22Rv1 (cell line): ENCODE results near the gene MAGI2.
A peak's percentile ranks its signal among the peaks of the same experiment; 100 is the strongest.

Source experiments
- H3K27ac ChIP-seq: fragments of 450-650 bp; 2 replicates; pipeline ENCODE4 v1.5.1; 2017
- ZFX ChIP-seq: fragments of 450-650 bp; IDR thresholded peaks from 2 replicates; pipeline ENCODE4 v1.6.1; 2017; ENCODE audit warnings: antibody characterized with exemption, borderline replicate concordance
- TF ChIP-seq, protein P1 (sequence below): fragments of 450-650 bp; IDR thresholded peaks from 2 replicates; pipeline ENCODE4 v1.5.1; 2017; ENCODE audit warnings: mild to moderate bottlenecking

The MAGI2 gene

DNA sequence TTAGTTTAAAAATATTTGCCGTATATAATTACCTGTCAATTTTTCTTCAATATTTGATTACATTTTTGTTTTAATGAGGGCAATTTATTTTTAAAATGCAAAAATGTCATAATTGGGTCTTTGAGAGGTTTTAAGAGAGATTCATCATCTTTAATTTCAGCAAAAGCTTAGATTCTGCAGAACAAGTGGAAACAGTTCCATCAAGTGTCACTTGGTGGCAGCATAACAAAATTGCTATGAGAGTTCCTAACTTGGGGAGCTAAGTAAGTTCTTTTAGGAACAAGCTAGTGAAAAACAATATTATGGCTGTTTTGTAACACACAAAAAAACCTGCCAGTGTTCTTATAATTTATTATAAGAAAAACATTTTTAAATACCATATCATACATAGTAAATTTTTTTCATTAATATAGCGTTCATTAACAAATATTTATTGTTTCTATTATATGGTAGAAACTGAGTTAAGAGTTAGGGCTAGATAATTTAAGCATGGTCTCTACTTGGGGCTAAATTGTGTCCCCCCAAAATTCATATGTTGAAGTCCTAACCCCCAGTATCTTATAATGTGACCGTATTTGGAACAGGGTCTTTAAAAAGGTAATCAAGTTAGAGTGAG, 155.2 kb downstream of the MAGI2 start:
- no peak overlapping the region for H3K27ac ChIP-seq
- TF ChIP-seq, protein P1, sequence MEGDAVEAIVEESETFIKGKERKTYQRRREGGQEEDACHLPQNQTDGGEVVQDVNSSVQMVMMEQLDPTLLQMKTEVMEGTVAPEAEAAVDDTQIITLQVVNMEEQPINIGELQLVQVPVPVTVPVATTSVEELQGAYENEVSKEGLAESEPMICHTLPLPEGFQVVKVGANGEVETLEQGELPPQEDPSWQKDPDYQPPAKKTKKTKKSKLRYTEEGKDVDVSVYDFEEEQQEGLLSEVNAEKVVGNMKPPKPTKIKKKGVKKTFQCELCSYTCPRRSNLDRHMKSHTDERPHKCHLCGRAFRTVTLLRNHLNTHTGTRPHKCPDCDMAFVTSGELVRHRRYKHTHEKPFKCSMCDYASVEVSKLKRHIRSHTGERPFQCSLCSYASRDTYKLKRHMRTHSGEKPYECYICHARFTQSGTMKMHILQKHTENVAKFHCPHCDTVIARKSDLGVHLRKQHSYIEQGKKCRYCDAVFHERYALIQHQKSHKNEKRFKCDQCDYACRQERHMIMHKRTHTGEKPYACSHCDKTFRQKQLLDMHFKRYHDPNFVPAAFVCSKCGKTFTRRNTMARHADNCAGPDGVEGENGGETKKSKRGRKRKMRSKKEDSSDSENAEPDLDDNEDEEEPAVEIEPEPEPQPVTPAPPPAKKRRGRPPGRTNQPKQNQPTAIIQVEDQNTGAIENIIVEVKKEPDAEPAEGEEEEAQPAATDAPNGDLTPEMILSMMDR, result peak; percentile 97
- TF ChIP-seq ZFX, result no peak

DNA sequence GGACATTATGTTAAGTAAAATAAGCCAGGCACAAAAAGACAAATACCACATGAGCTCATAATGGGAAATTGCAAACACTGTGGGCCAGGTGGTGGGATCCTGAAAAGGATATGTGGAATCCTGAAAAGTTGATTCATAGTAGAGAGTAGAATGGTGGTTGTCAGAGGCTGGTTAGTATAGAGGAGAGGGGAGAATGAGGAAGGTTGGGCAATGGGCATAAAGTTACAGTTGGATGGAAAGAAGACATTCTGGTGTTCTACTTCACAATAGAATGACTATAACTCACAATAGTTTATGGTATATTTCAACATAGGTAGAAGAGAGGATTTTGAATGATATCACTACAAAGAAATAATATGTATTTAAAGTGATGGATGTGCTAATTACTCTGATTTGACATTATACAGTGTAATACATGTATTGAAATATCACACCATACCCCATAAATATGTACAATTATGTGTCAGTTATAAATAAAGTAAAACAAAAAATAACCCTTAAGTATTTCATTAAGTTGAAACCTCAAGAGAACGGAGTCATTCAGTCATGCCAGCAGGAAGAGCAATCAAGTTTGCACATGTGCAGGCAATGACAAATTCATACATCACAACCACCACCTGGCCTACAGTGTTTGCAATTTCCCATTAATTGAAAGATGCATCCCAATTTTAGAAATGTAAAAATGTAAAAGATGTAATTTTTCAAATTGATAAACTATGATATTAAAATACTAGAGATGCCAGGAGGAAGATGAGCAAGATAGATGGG, 156.7 kb downstream of the MAGI2 start:
- TF ChIP-seq, protein P1, result no peak
- TF ChIP-seq ZFX, result no peak
- H3K27ac ChIP-seq, result no peak overlapping the region

DNA sequence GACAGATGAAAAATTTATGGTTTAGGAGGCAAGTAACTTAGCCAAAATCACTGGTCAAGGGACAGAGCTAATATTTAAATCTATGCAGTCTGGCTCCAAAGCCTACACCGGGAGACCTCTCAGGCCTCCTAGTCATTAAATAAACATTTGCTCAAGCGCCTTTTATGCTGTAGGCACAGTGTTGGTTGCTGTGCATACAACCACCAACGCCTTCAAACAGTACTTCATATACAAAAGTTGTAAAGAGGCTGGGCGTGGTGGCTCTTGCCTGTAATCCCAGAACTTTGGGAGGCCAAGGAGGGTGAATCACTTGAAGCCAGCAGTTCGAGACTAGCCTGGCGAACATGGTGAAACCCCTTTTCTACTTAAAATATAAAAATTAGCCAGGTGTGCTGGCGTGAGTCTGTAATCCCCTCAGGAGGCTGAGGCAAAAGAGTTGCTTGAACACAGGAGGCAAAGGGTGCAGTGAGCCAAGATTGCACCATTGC, 159.8 kb downstream of the MAGI2 start:
- H3K27ac ChIP-seq, result peak overlapping the region; percentile 36
- TF ChIP-seq ZFX, result no peak
- TF ChIP-seq, protein P1, result no peak

DNA sequence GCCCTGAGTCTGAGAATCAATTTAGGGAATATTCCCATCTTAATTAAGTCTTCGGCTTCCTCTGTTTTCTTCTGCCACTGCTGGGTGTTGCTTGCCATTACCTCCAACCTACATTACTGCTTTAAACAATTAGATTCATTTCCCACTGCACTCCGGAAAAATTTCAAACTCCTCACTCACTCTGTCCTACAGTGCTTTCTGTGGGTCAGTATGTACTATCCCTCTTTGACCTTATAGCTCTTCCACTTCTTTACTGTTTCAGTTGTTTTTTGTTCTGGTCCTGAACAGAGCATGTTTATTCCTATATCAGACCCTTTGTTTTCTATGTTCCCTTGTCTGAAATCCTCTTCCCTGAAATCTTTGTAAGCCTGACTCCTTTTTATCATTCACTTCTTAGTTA, 160.6 kb downstream of the MAGI2 start:
- TF ChIP-seq, protein P1, result no peak
- no peak for TF ChIP-seq ZFX
- H3K27ac ChIP-seq, result peak overlapping the region; percentile 36

DNA sequence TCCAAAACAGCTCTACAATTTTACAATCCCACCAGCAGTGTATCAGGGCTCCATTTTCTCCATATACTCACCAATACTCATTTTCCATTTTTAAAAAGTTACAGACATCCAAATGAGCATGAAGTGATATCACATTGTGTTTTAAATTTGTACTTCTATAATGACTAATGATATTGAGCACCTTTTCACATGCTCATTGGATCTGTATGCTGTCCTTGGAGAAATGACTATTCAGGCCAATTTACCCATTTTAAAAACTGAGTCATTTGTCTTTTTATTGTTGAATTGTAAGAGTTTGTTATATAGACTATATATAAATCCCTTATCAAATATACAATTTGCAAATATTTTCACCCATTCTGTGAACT, 162.0 kb downstream of the MAGI2 start:
- no peak overlapping the region for H3K27ac ChIP-seq
- TF ChIP-seq, protein P1, result no peak
- TF ChIP-seq ZFX, result no peak

DNA sequence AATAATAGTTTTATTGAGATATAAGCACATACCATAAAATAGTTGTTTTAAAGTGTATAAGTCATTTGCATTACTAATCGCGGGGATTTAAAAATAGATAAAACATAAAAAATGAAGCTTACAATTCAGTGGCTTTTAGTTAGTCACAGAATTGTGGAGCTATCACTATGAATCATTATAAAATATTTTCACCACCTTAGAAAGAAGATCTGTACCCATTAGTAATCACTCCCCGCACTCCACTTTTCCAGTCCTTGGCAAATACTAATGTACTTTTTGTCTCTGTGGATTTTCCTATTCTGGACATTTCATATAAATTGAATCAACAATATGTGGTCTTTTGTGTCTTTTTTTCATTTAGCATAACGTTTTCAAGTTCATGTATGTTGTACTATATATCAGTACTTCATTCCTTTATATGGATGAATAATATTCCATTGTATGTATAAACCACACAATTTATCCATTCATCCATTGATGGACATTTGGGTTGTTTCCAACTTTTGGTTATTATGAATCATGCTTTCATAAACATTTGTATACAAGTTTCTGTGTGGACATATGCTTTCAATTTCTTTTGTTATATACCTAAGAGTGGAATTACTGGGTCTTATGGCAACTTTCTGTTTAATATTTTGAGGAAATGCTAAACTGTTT, 162.5 kb downstream of the MAGI2 start:
- TF ChIP-seq, protein P1, result no peak
- TF ChIP-seq ZFX, result no peak
- H3K27ac ChIP-seq, result no peak overlapping the region

DNA sequence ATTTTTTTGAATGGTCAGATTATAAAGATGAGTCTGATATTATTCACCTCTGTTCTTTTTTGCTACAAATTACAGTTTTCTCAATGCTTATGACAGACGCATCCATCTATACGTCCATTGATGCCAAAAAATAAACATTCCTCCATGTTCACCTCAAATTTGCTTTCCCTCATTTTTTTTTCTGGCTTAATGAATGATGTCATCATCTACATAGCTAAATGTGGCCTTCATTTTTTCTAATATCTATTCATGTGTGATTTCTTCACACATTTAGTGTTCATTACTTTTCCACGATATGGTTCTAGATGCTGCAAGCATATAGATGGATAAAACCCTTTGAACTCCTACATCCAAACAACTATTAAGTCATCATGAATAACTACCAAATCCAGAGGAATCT, 163.1 kb downstream of the MAGI2 start:
- no peak for TF ChIP-seq ZFX
- TF ChIP-seq, protein P1, result no peak
- H3K27ac ChIP-seq, result no peak overlapping the region
